Measurements from ENCODE around the gene KLHL4.

DNA sequence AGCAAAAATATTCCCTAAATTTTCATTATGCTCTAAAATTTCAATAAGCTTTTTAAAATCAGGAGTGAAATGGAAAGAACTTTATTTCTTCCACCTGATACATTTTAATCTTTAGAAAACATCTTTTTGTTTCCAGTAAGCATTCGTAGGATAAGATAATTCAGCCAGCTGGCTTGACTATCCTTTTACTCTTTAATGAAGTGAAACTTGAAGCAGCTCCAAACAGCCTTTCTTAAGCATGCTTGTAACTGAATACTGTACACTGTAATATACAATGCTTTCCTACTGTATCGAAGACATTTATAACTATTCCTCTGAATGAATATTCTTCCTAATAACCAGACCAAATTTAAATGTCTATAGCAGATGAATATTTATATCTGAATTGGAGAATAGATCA is 98.8 kb downstream of the KLHL4 start:
- TF ChIP-seq, protein P1, sequence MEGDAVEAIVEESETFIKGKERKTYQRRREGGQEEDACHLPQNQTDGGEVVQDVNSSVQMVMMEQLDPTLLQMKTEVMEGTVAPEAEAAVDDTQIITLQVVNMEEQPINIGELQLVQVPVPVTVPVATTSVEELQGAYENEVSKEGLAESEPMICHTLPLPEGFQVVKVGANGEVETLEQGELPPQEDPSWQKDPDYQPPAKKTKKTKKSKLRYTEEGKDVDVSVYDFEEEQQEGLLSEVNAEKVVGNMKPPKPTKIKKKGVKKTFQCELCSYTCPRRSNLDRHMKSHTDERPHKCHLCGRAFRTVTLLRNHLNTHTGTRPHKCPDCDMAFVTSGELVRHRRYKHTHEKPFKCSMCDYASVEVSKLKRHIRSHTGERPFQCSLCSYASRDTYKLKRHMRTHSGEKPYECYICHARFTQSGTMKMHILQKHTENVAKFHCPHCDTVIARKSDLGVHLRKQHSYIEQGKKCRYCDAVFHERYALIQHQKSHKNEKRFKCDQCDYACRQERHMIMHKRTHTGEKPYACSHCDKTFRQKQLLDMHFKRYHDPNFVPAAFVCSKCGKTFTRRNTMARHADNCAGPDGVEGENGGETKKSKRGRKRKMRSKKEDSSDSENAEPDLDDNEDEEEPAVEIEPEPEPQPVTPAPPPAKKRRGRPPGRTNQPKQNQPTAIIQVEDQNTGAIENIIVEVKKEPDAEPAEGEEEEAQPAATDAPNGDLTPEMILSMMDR (conservative IDR thresholded peaks at IDR 0.05), result no peak
- no peak for TF ChIP-seq ZFX (IDR thresholded peaks at IDR 0.05)
